H9 (cell line): Measurements from ENCODE around the gene MTCL1. TPM values are rescaled to one million over a fixed set of nuclear protein-coding genes. Genes with fewer than 3 reads are reported as not detected.

Experiments
- DNase-seq: peaks from one replicate; pipeline ENCODE4 v3.0.0-alpha.2; 2017
- H2AFZ ChIP-seq: one replicate; pipeline ENCODE4 v1.6.1; 2013; ENCODE audit warnings: mild to moderate bottlenecking, low read length, control low read depth, moderate library complexity
- H2AK5ac ChIP-seq: 2 replicates; pipeline ENCODE4 v1.6.1; 2013; ENCODE audit warnings: low read length, control low read depth, mixed read lengths; ENCODE audit not compliant: insufficient read length
- H2BK120ac ChIP-seq: one replicate; pipeline ENCODE4 v1.6.1; 2013; ENCODE audit warnings: low read depth, mild to moderate bottlenecking, low read length, control low read depth, inconsistent platforms; ENCODE audit not compliant: poor library complexity, severe bottlenecking
- H2BK12ac ChIP-seq: 2 replicates; pipeline ENCODE4 v1.6.1; 2013; ENCODE audit warnings: low read length, control low read depth, mixed read lengths, low read depth; ENCODE audit not compliant: insufficient read length
- H2BK15ac ChIP-seq: 2 replicates; pipeline ENCODE4 v1.6.1; 2013; ENCODE audit warnings: low read depth, low read length, control low read depth
- H2BK20ac ChIP-seq: one replicate; pipeline ENCODE4 v1.6.1; 2013; ENCODE audit warnings: low read depth, mild to moderate bottlenecking, low read length, control low read depth, inconsistent platforms; ENCODE audit not compliant: poor library complexity, severe bottlenecking
- H2BK5ac ChIP-seq: 2 replicates; pipeline ENCODE4 v1.6.1; 2013; ENCODE audit warnings: low read length, control low read depth, mixed read lengths; ENCODE audit not compliant: insufficient read length
- H3K14ac ChIP-seq: 2 replicates; pipeline ENCODE4 v1.6.1; 2013; ENCODE audit warnings: low read length, control low read depth; ENCODE audit not compliant: insufficient read depth
- H3K18ac ChIP-seq: 2 replicates; pipeline ENCODE4 v1.6.1; 2013; ENCODE audit warnings: low read depth, mild to moderate bottlenecking, mixed read lengths, low read length, control low read depth; ENCODE audit not compliant: insufficient read length
- H3K23ac ChIP-seq: 2 replicates; pipeline ENCODE4 v1.6.1; 2013; ENCODE audit warnings: low read length, control low read depth, mixed read lengths, low read depth; ENCODE audit not compliant: insufficient read length
- H3K23me2 ChIP-seq: 2 replicates; pipeline ENCODE4 v1.6.1; 2013; ENCODE audit warnings: low read depth, mild to moderate bottlenecking, mixed read lengths, low read length, control low read depth; ENCODE audit not compliant: insufficient read length, poor library complexity, severe bottlenecking
- H3K27ac ChIP-seq: 2 replicates; pipeline ENCODE4 v1.5.1; 2013; ENCODE audit warnings: low read length, control low read depth, mixed read lengths, low read depth; ENCODE audit not compliant: insufficient read length
- H3K27me3 ChIP-seq: 2 replicates; pipeline ENCODE4 v1.6.1; 2013; ENCODE audit warnings: low read length, control low read depth, inconsistent platforms; ENCODE audit not compliant: insufficient read depth
- H3K4ac ChIP-seq: 2 replicates; pipeline ENCODE4 v1.6.1; 2013; ENCODE audit warnings: low read depth, mild to moderate bottlenecking, control low read depth, inconsistent platforms, low read length, moderate library complexity
- H3K4me1 ChIP-seq: 2 replicates; pipeline ENCODE4 v1.6.1; 2013; ENCODE audit warnings: low read length, control low read depth, inconsistent platforms; ENCODE audit not compliant: insufficient read depth
- H3K4me2 ChIP-seq: 2 replicates; pipeline ENCODE4 v1.6.1; 2013; ENCODE audit warnings: low read length, control low read depth, mixed read lengths; ENCODE audit not compliant: insufficient read length, insufficient read depth
- H3K56ac ChIP-seq: 2 replicates; pipeline ENCODE4 v1.6.1; 2013; ENCODE audit warnings: low read depth, mild to moderate bottlenecking, mixed read lengths, low read length, control low read depth; ENCODE audit not compliant: insufficient read length
- H3K79me1 ChIP-seq: 2 replicates; pipeline ENCODE4 v1.6.1; 2013; ENCODE audit warnings: low read depth, mild to moderate bottlenecking, moderate library complexity, low read length, control low read depth, inconsistent platforms; ENCODE audit not compliant: insufficient read depth, poor library complexity, severe bottlenecking
- H3K79me2 ChIP-seq: 2 replicates; pipeline ENCODE4 v1.6.1; 2013; ENCODE audit warnings: low read length, control low read depth, inconsistent platforms; ENCODE audit not compliant: insufficient read depth
- H3K9ac ChIP-seq: 2 replicates; pipeline ENCODE4 v1.6.1; 2013; ENCODE audit warnings: low read length, control low read depth, mixed read lengths; ENCODE audit not compliant: insufficient read length; ENCODE audit errors: extremely low read depth
- H3K9me3 ChIP-seq: one replicate; pipeline ENCODE4 v1.6.1; 2013; ENCODE audit warnings: low read depth, low read length, inconsistent platforms; ENCODE audit not compliant: control insufficient read depth
- H3T11ph ChIP-seq: one replicate; pipeline ENCODE4 v1.6.1; 2013; ENCODE audit warnings: mild to moderate bottlenecking, low read length, control low read depth, inconsistent platforms
- H4K20me1 ChIP-seq: one replicate; pipeline ENCODE4 v1.6.1; 2013; ENCODE audit not compliant: control insufficient read depth, insufficient read length, insufficient read depth
- H4K5ac ChIP-seq: 2 replicates; pipeline ENCODE4 v1.6.1; 2013; ENCODE audit warnings: low read depth, mild to moderate bottlenecking, mixed read lengths, low read length, control low read depth; ENCODE audit not compliant: insufficient read length
- H4K8ac ChIP-seq: replicated peaks from 2 replicates; pipeline ENCODE4 v1.6.1; 2013; ENCODE audit warnings: low read length, control low read depth, mixed read lengths, low read depth; ENCODE audit not compliant: insufficient read length
- H4K91ac ChIP-seq: 2 replicates; pipeline ENCODE4 v1.6.1; 2013; ENCODE audit warnings: low read depth, mild to moderate bottlenecking, moderate library complexity, mixed read lengths, low read length, control low read depth; ENCODE audit not compliant: insufficient read length
- H3K27ac Mint-ChIP-seq, 3 experiments: 2 replicates in 2 of 3; 3 replicates in 1 of 3; pipeline ENCODE4 v1.8.0; 2020 to 2021; ENCODE audit warnings: mixed read lengths in 3 of 3, mild to moderate bottlenecking in 1 of 3, moderate library complexity in 1 of 3
- H3K27me3 Mint-ChIP-seq: 2 replicates; pipeline ENCODE4 v1.8.0; 2021; ENCODE audit warnings: low read depth, mild to moderate bottlenecking, moderate library complexity, mixed read lengths
- H3K36me3 Mint-ChIP-seq, 3 experiments: 2 replicates in 2 of 3; 3 replicates in 1 of 3; pipeline ENCODE4 v1.8.0; 2020 to 2021; ENCODE audit warnings: low read depth in 3 of 3, mixed read lengths in 3 of 3; ENCODE audit not compliant: insufficient read depth in 1 of 3
- H3K4me1 Mint-ChIP-seq, 2 experiments: 2 replicates each; pipeline ENCODE4 v1.8.0; 2020; ENCODE audit warnings: mixed read lengths in 2 of 2
- H3K4me3 Mint-ChIP-seq, 2 experiments: 2 replicates in 1 of 2; 3 replicates in 1 of 2; pipeline ENCODE4 v1.8.0; 2020 to 2021; ENCODE audit warnings: mild to moderate bottlenecking in 2 of 2, mixed read lengths in 2 of 2, moderate library complexity in 1 of 2
- H3K9me3 Mint-ChIP-seq, 2 experiments: 2 replicates in 1 of 2; 3 replicates in 1 of 2; pipeline ENCODE4 v1.8.0; 2020; ENCODE audit warnings: mild to moderate bottlenecking in 2 of 2, mixed read lengths in 2 of 2, moderate library complexity in 1 of 2
- WGBS: extraction: QIAGEN DNeasy Blood & Tissue Kit; methylation state at CpG from one replicate; pipeline ENCODE4 v1.1.7; 2013; ENCODE audit warnings: missing lambda C conversion rate, low lambda C conversion rate, mixed read lengths; ENCODE audit not compliant: insufficient read length; ENCODE audit errors: extremely low coverage; 5-methylcytosine and 5-hydroxymethylcytosine counted together
- total RNA-seq: library from RNA; stranded (reverse); gene quantifications from 2 replicates; pipeline ENCODE4 v1.2.1, GENCODE V29; 2021
- TF ChIP-seq, protein P1 (sequence below): fragments of 200-600 bp; sonication (generic); conservative IDR thresholded peaks from 3 replicates; pipeline ENCODE4 v1.8.0; 2021; ENCODE audit warnings: antibody characterized with exemption, mild to moderate bottlenecking

The MTCL1 gene
- total RNA-seq, 1 experiment from 2014 or later, result 50.7 TPM

DNA sequence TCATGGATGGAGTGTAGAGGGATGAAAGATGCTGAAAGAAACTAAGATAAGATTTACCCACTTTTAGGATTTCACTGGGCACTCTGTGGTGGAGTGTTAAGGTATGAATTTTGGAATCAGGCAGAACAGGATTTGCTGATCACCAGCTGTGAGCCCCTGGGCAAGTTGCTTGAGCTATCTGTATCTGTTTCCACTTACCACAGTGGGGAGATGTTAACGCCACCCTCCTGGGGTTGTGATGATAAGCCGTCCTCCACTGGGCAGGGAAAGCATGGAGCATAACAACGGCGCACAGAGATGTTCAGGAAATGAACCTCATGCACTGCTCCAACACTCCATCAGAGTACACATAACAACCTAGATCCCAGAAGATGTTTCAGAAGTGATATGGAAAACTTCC, 160.6 kb downstream of the MTCL1 start:
- Histone ChIP-seq H4K8ac (no peak overlapping the region), H3K23ac (no peak overlapping the region), H3K79me1 (no peaks in the 10 kb centered on the region), H3K27me3 (no peaks in the 10 kb centered on the region), H3K4ac (no peak overlapping the region), H4K5ac (no peak overlapping the region), H3K79me2 (no peaks in the 10 kb centered on the region), H2BK15ac (no peak overlapping the region), H3K9me3 (no peaks in the 10 kb centered on the region), H2BK5ac (no peak overlapping the region), H3T11ph (no peak overlapping the region), H3K18ac (no peak overlapping the region), H4K91ac (no peak overlapping the region), H3K56ac (no peak overlapping the region), H3K9ac (no peak overlapping the region), H3K23me2 (no peaks in the 10 kb centered on the region), H4K20me1 (no peaks in the 10 kb centered on the region), H2BK120ac (no peak overlapping the region), H3K14ac (no peak overlapping the region), H3K27ac (no peak overlapping the region), H2AFZ (no peak overlapping the region), H2BK12ac (no peak overlapping the region), H3K4me2 (no peak overlapping the region), H3K4me1 (no peaks in the 10 kb centered on the region), H2BK20ac (no peak overlapping the region), H2AK5ac (no peak overlapping the region)
- H3K36me3 Mint-ChIP-seq, result no peaks in the 10 kb centered on the region
- H3K27ac Mint-ChIP-seq, result no peak overlapping the region
- TF ChIP-seq, protein P1, sequence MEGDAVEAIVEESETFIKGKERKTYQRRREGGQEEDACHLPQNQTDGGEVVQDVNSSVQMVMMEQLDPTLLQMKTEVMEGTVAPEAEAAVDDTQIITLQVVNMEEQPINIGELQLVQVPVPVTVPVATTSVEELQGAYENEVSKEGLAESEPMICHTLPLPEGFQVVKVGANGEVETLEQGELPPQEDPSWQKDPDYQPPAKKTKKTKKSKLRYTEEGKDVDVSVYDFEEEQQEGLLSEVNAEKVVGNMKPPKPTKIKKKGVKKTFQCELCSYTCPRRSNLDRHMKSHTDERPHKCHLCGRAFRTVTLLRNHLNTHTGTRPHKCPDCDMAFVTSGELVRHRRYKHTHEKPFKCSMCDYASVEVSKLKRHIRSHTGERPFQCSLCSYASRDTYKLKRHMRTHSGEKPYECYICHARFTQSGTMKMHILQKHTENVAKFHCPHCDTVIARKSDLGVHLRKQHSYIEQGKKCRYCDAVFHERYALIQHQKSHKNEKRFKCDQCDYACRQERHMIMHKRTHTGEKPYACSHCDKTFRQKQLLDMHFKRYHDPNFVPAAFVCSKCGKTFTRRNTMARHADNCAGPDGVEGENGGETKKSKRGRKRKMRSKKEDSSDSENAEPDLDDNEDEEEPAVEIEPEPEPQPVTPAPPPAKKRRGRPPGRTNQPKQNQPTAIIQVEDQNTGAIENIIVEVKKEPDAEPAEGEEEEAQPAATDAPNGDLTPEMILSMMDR, result no peak
- no peak overlapping the region for H3K4me3 Mint-ChIP-seq
- H3K9me3 Mint-ChIP-seq, result no peaks in the 10 kb centered on the region; a peak in 2 of 5 replicates
- peaks cover 11% of the 10 kb centered on the region in 2 experiments for H3K4me1 Mint-ChIP-seq
- no peaks in the 10 kb centered on the region; the same call in none of the 2 replicates for H3K27me3 Mint-ChIP-seq
- no peak for DNase-seq
- WGBS, result no CpG with 5 or more reads among the region's 4 CpGs
